IMR-90 (cell line): ENCODE measurements around the gene KHK. TPM values are rescaled to one million over a fixed set of nuclear protein-coding genes. Genes with fewer than 3 reads are reported as not detected.

ENCODE experiments used
- ATAC-seq: fragments of 200-7000 bp; cut with Tn5 transposase; 2 replicates; pipeline ENCODE4 v1.9.1; 2020; ENCODE audit warnings: low read depth, mild to moderate bottlenecking, moderate library complexity
- BruUV-seq: library from RNA; stranded (reverse); fragments of 400-500 nt; replicated peaks from 2 replicates; lab custom pipeline; 2021; lab: Mats Ljungman, UMichigan
- CTCF ChIA-PET: fragments of 300-600 bp; formaldehyde crosslinking; extraction: SDS; loops from one replicate; lab custom pipeline; 2021; ENCODE audit warnings: antibody characterized with exemption; lab: Yijun Ruan, JAX
- POLR2A ChIA-PET: fragments of 300-600 bp; sonication (Branson Sonifier 250); formaldehyde crosslinking; loops from one replicate; lab custom pipeline; 2022; ENCODE audit warnings: antibody characterized with exemption; ENCODE audit not compliant: unreplicated experiment; lab: Charles Lee
- DNase-seq: peaks from one replicate; pipeline ENCODE4 v3.0.0; 2013
- H2AFZ ChIP-seq: replicated peaks from 2 replicates; pipeline ENCODE3; 2013; ENCODE audit warnings: low read length, mild to moderate bottlenecking; ENCODE audit not compliant: poor library complexity
- H2AK5ac ChIP-seq: 2 replicates; pipeline ENCODE4 v1.6.1; 2013; ENCODE audit warnings: low read depth, low read length, inconsistent platforms
- H2AK9ac ChIP-seq: replicated peaks from 2 replicates; pipeline ENCODE3; 2013; ENCODE audit warnings: mild to moderate bottlenecking, low read depth, low read length, moderate library complexity; ENCODE audit not compliant: poor library complexity
- H2BK120ac ChIP-seq: 2 replicates; pipeline ENCODE4 v1.6.1; 2013; ENCODE audit warnings: low read depth, low read length, inconsistent platforms
- H2BK15ac ChIP-seq: 3 replicates; pipeline ENCODE4 v1.6.1; 2013; ENCODE audit warnings: low read depth, low read length, inconsistent platforms
- H2BK20ac ChIP-seq: 2 replicates; pipeline ENCODE4 v1.6.1; 2013; ENCODE audit warnings: low read depth, mild to moderate bottlenecking, inconsistent platforms, low read length, moderate library complexity
- H2BK5ac ChIP-seq: 2 replicates; pipeline ENCODE4 v1.6.1; 2013; ENCODE audit warnings: mild to moderate bottlenecking, low read depth, low read length, inconsistent platforms; ENCODE audit not compliant: poor library complexity, severe bottlenecking
- H3K14ac ChIP-seq: replicated peaks from 2 replicates; pipeline ENCODE4 v1.6.1; 2013; ENCODE audit warnings: low read depth, low read length, inconsistent platforms
- H3K18ac ChIP-seq: 2 replicates; pipeline ENCODE4 v1.6.1; 2013; ENCODE audit warnings: low read depth, low read length, control low read depth
- H3K23ac ChIP-seq: 2 replicates; pipeline ENCODE4 v1.6.1; 2013; ENCODE audit warnings: low read depth, low read length, inconsistent platforms
- H3K27ac ChIP-seq: 2 replicates; pipeline ENCODE4 v1.5.1; 2013; ENCODE audit warnings: mild to moderate bottlenecking, control low read depth, low read length; ENCODE audit not compliant: insufficient read depth
- H3K27me3 ChIP-seq: 2 replicates; pipeline ENCODE4 v1.6.1; 2013; ENCODE audit warnings: low read length; ENCODE audit not compliant: control insufficient read depth, insufficient read depth
- H3K36me3 ChIP-seq: 2 replicates; pipeline ENCODE4 v1.6.1; 2013; ENCODE audit warnings: low read length, mixed read lengths; ENCODE audit not compliant: control insufficient read depth, insufficient read depth
- H3K4ac ChIP-seq: 2 replicates; pipeline ENCODE4 v1.6.1; 2013; ENCODE audit warnings: low read depth, low read length, inconsistent platforms
- H3K4me1 ChIP-seq: 2 replicates; pipeline ENCODE4 v1.6.1; 2013; ENCODE audit warnings: low read length, mixed read lengths; ENCODE audit not compliant: control insufficient read depth, insufficient read depth
- H3K4me2 ChIP-seq: 2 replicates; pipeline ENCODE4 v1.6.1; 2013; ENCODE audit warnings: low read depth, mild to moderate bottlenecking, control low read depth, low read length, moderate library complexity
- H3K4me3 ChIP-seq: 2 replicates; pipeline ENCODE4 v1.5.1; 2013; ENCODE audit warnings: low read depth, mild to moderate bottlenecking, control low read depth, low read length, moderate library complexity; ENCODE audit not compliant: insufficient read depth
- H3K56ac ChIP-seq: 2 replicates; pipeline ENCODE4 v1.6.1; 2013; ENCODE audit warnings: low read length, inconsistent platforms; ENCODE audit not compliant: insufficient read depth; ENCODE audit errors: extremely low read depth
- H3K79me1 ChIP-seq, 2 experiments: 2 replicates each; pipeline ENCODE4 v1.6.1; 2013; ENCODE audit warnings: low read length in 2 of 2, inconsistent platforms in 1 of 2, low read depth in 1 of 2
- H3K9ac ChIP-seq: 2 replicates; pipeline ENCODE4 v1.6.1; 2013; ENCODE audit warnings: low read depth, low read length, control low read depth
- H3K9me1 ChIP-seq: 2 replicates; pipeline ENCODE4 v1.6.1; 2013; ENCODE audit warnings: low read length, inconsistent platforms; ENCODE audit not compliant: insufficient read depth
- H3K9me3 ChIP-seq: 2 replicates; pipeline ENCODE4 v1.6.1; 2013; ENCODE audit warnings: low read length; ENCODE audit not compliant: control insufficient read depth, insufficient read depth
- H4K20me1 ChIP-seq: 2 replicates; pipeline ENCODE4 v1.6.1; 2013; ENCODE audit warnings: low read length, inconsistent platforms; ENCODE audit not compliant: insufficient read depth
- H4K5ac ChIP-seq: 2 replicates; pipeline ENCODE4 v1.6.1; 2013; ENCODE audit warnings: mild to moderate bottlenecking, low read depth, low read length, control low read depth
- H4K8ac ChIP-seq, 2 experiments: 2 replicates each; pipeline ENCODE4 v1.6.1; 2013; ENCODE audit warnings: low read depth in 2 of 2, low read length in 2 of 2, control low read depth in 1 of 2, inconsistent platforms in 1 of 2
- H4K91ac ChIP-seq: 2 replicates; pipeline ENCODE4 v1.6.1; 2013; ENCODE audit warnings: low read depth, low read length, inconsistent platforms; ENCODE audit not compliant: insufficient read depth
- NFE2L2 ChIP-seq: fragments of 150-350 bp; IDR thresholded peaks from 2 replicates; pipeline ENCODE4 v1.6.1; 2016; ENCODE audit warnings: low read depth, mild to moderate bottlenecking, low read length
- WGBS, 2 experiments: methylation state at CpG; one replicate each; pipeline versions ENCODE4 v1.1.5 to v1.1.7; 2013; ENCODE audit warnings: missing lambda C conversion rate in 2 of 2; ENCODE audit not compliant: insufficient read length in 1 of 2; ENCODE audit errors: extremely low coverage in 2 of 2; 5-methylcytosine and 5-hydroxymethylcytosine counted together
- dilution Hi-C: fragments of 300-500 bp; cut with HindIII; formaldehyde crosslinking; loops from one replicate; pipeline ENCODE4 v1.14.3; 2018; ENCODE audit warnings: low sequenced_read_pairs; ENCODE audit not compliant: unreplicated experiment
- in situ Hi-C: fragments of 300-500 bp; cut with MboI; formaldehyde crosslinking; loops from 3 replicates; pipeline ENCODE4 v1.14.3; 2019; ENCODE audit warnings: low sequenced_read_pairs, inconsistent platforms, mixed read lengths
- intact Hi-C: fragments of 100-400 bp; cut with micrococcal nuclease; formaldehyde crosslinking; loops from 2 replicates; pipeline ENCODE4 v1.10.0; 2022
- polyA plus RNA-seq, 3 experiments: library from polyadenylated mRNA; depleted of rRNA; stranded (reverse); fragments of >200 nt; gene quantifications; 2 replicates each; pipeline ENCODE4 v1.2.3, GENCODE V29; 2012; ENCODE audit warnings: low replicate concordance in 1 of 3
- total RNA-seq: library from RNA; depleted of rRNA; stranded (reverse); fragments of >200 nt; gene quantifications from 2 replicates; pipeline ENCODE4 v1.2.3, GENCODE V29; 2012

The KHK gene
- total and polyA plus RNA-seq, 2 of the 4 experiments (the other 2 are of a cell fraction), result 0.72 to 0.82 TPM

DNA sequence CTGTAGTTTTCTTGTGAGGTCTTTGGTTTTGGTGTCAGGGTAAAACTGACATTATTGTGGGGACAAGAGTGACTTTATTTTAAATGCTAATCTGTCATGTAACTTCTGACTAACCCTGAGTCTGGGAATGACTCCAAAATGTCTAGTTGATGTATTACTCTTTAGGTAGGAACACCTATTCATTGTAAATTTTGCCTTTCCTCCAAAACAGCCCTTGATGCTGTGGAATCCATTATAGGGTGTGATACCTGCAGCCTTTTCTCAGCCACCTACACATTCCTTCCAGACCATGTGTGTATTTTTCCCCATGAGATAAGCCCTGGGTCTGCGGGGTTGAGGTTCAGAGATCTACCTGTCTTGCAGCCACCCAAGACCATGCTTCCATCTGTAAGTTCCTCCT is 56.7 kb downstream of the KHK start:
- TF ChIP-seq NFE2L2, result no peak
- H3K4me1 ChIP-seq, result no peaks in the 10 kb centered on the region
- no peak overlapping the region for H2BK15ac ChIP-seq
- no TSS peak for BruUV-seq
- DNase-seq, result no peak
- peaks cover 24% of the 10 kb centered on the region for H3K27me3 ChIP-seq
- no peak overlapping the region for H3K27ac ChIP-seq
- in situ Hi-C loops (no loop called here), intact Hi-C loops (no loop called here), dilution Hi-C loops (no loop called here)
- peaks cover 7% of the 10 kb centered on the region for H3K9me3 ChIP-seq
- H2BK5ac ChIP-seq, result no peak overlapping the region
- ChIA-PET POLR2A (interaction anchor here (0.7 kb wide), 1 partner anchor 30 kb away, joined by 4 read pairs; no protein-coding TSS in a partner anchor), CTCF (interaction anchor here (1.0 kb wide), 1 partner anchor 14 kb away, joined by 5 read pairs; no protein-coding TSS in a partner anchor)
- no peak overlapping the region for H3K4ac ChIP-seq
- no CpG with 5 or more reads among the region's 1 CpG for WGBS, 2 experiments
- H3K36me3 ChIP-seq, result no peaks in the 10 kb centered on the region
- H2AK5ac ChIP-seq, result no peak overlapping the region
- no peak overlapping the region for H2AFZ ChIP-seq
- H3K79me1 ChIP-seq, result no peaks in the 10 kb centered on the region
- ATAC-seq, result no peak
- H3K4me2 ChIP-seq, result no peak overlapping the region
- H3K4me3 ChIP-seq, result no peak overlapping the region
- H3K9me1 ChIP-seq, result no peaks in the 10 kb centered on the region
- no peak overlapping the region for H2BK120ac ChIP-seq
- no peak overlapping the region for H3K23ac ChIP-seq
- no peaks in the 10 kb centered on the region for H4K20me1 ChIP-seq
- H2AK9ac ChIP-seq, result no peak overlapping the region
- no peak overlapping the region for H2BK20ac ChIP-seq
- H3K9ac ChIP-seq, result no peak overlapping the region
- no peak overlapping the region for H4K91ac ChIP-seq
- H3K18ac ChIP-seq, result no peak overlapping the region
- H3K56ac ChIP-seq, result no peak overlapping the region
- no peak overlapping the region for H3K14ac ChIP-seq
- H4K5ac ChIP-seq, result no peak overlapping the region
- H4K8ac ChIP-seq, result no peak overlapping the region
